K562 (cell line): ENCODE data around the gene ERC2. TPM values are rescaled to one million over a fixed set of nuclear protein-coding genes. Genes with fewer than 3 reads are reported as not detected.

Experiments
- ATAC-seq: fragments of 200-7000 bp; cut with Tn5 transposase; 3 replicates; pipeline ENCODE4 v1.9.1; 2020; ENCODE audit warnings: moderate library complexity
- BruUV-seq: library from RNA; stranded (reverse); fragments of 400-500 nt; replicated peaks from 2 replicates; lab custom pipeline; 2021; lab: Mats Ljungman, UMichigan
- CTCF ChIA-PET: fragments of 300-600 bp; formaldehyde crosslinking; extraction: SDS; loops from one replicate; lab custom pipeline; 2021; ENCODE audit warnings: low intra/inter-chr PET ratio; lab: Yijun Ruan, JAX
- POLR2A ChIA-PET: fragments of 300-600, 350-650 bp; sonication (Branson Sonifier 250); formaldehyde crosslinking; extraction: SDS; loops from one replicate; lab custom pipeline; 2021; ENCODE audit warnings: antibody characterized with exemption, inconsistent platforms; lab: Yijun Ruan, JAX
- DNase-seq, 4 experiments: peaks; one replicate each; pipeline versions ENCODE4 v3.0.0 to v3.0.0-alpha.2; 2011 to 2018; ENCODE audit warnings: low spot score in 3 of 4, mixed read lengths in 3 of 4; ENCODE audit errors: extremely low read depth in 1 of 4
- FAIRE-seq: peaks from 2 replicates; lab custom pipeline; 2011; peaks lifted over from hg19 to GRCh38; lab: Jason Lieb, UNC
- H2AFZ ChIP-seq: 2 replicates; pipeline ENCODE4 v1.6.0; 2011; ENCODE audit warnings: low read depth, low read length, control low read depth, inconsistent platforms
- H3K27ac ChIP-seq: fragments of 200-600 bp; 3 replicates; pipeline ENCODE4 v1.8.0; 2011; ENCODE audit warnings: low read depth, mild to moderate bottlenecking, control low read depth, inconsistent platforms, low read length, moderate library complexity, mixed read lengths; ENCODE audit errors: extremely low read depth
- H3K27me3 ChIP-seq, 2 experiments: fragments of 300-600 bp in 1 of 2; 2 replicates in 1 of 2; 3 replicates in 1 of 2; pipeline versions ENCODE4 v1.6.0 to v1.8.0; 2011; ENCODE audit warnings: inconsistent platforms in 2 of 2, low read length in 2 of 2, mild to moderate bottlenecking in 1 of 2, mixed read lengths in 1 of 2, moderate library complexity in 1 of 2; ENCODE audit not compliant: control insufficient read depth in 2 of 2, insufficient read depth in 2 of 2
- H3K36me3 ChIP-seq: fragments of 300-600 bp; 3 replicates; pipeline ENCODE4 v1.8.0; 2011; ENCODE audit warnings: mild to moderate bottlenecking, low read length, inconsistent platforms; ENCODE audit not compliant: control insufficient read depth, insufficient read depth
- H3K4me1 ChIP-seq, 2 experiments: fragments of 200-600 bp in 1 of 2; replicated peaks in 1 of 2; 2 replicates in 1 of 2; 3 replicates in 1 of 2; pipeline versions ENCODE4 v1.5.1 to v1.8.0; 2011; ENCODE audit warnings: inconsistent platforms in 2 of 2, low read length in 2 of 2, mild to moderate bottlenecking in 1 of 2, mixed read lengths in 1 of 2, moderate library complexity in 1 of 2; ENCODE audit not compliant: control insufficient read depth in 2 of 2, insufficient read depth in 2 of 2
- H3K4me2 ChIP-seq: 2 replicates; pipeline ENCODE4 v1.6.1; 2011; ENCODE audit warnings: low read length, control low read depth, inconsistent platforms, mixed read lengths; ENCODE audit not compliant: insufficient read depth
- H3K4me3 ChIP-seq: fragments of 200-600 bp; sonication (generic), shearing (Covaris generic); 2 replicates; pipeline ENCODE4 v1.5.1; 2016; ENCODE audit warnings: control low read depth, inconsistent platforms
- H3K79me2 ChIP-seq: fragments of 200-600 bp; 3 replicates; pipeline ENCODE4 v1.8.0; 2011; ENCODE audit warnings: low read length, inconsistent platforms; ENCODE audit not compliant: control insufficient read depth, insufficient read depth
- H3K9ac ChIP-seq, 2 experiments: 2 replicates each; pipeline versions ENCODE4 v1.6.0 to v1.6.1; 2011; ENCODE audit warnings: low read depth in 2 of 2, low read length in 2 of 2, control low read depth in 1 of 2, inconsistent platforms in 1 of 2, mild to moderate bottlenecking in 1 of 2, mixed read lengths in 1 of 2; ENCODE audit not compliant: insufficient read depth in 1 of 2
- H3K9me1 ChIP-seq: one replicate; pipeline ENCODE4 v1.6.0; 2011; ENCODE audit warnings: inconsistent platforms, mild to moderate bottlenecking, low read length, moderate library complexity; ENCODE audit not compliant: control insufficient read depth, insufficient read depth
- H3K9me3 ChIP-seq: replicated peaks from 2 replicates; pipeline ENCODE4 v1.5.1; 2011; ENCODE audit warnings: low read depth, low read length, inconsistent platforms; ENCODE audit not compliant: control insufficient read depth, insufficient read depth
- H4K20me1 ChIP-seq: replicated peaks from 2 replicates; pipeline ENCODE4 v1.6.1; 2011; ENCODE audit warnings: low read length, inconsistent platforms, mixed read lengths; ENCODE audit not compliant: control insufficient read depth, insufficient read depth
- CEBPB ChIP-seq: fragments of 450-650 bp; IDR thresholded peaks from 2 replicates; pipeline ENCODE4 v1.6.1; 2016; ENCODE audit warnings: missing genetic modification characterization, missing compliant biosample characterization
- CTCF ChIP-seq, 3 experiments: IDR thresholded peaks in 2 of 3; conservative IDR thresholded peaks in 1 of 3; 2 replicates each; pipeline ENCODE4 v1.5.1; 2011 to 2012; ENCODE audit warnings: low read length in 3 of 3, mild to moderate bottlenecking in 3 of 3, control low read depth in 2 of 3, improper control_type of control experiment in 1 of 3, inconsistent platforms in 1 of 3, low read depth in 1 of 3, mixed read lengths in 1 of 3, moderate library complexity in 1 of 3; ENCODE audit not compliant: insufficient read depth in 2 of 3
- EP300 ChIP-seq: IDR thresholded peaks from 2 replicates; pipeline ENCODE4 v1.6.1; 2012; ENCODE audit warnings: low read length, improper control_type of control experiment
- GABPA ChIP-seq: fragments of 200-800 bp; sonication (Bioruptor generic); conservative IDR thresholded peaks from 2 replicates; pipeline ENCODE4 v1.6.1; 2016; ENCODE audit warnings: low read depth, missing genetic modification characterization, missing compliant biosample characterization
- KDM2B ChIP-seq: fragments of 250-450 bp; sonication (Bioruptor Pico); IDR thresholded peaks from 2 replicates; pipeline ENCODE4 v1.8.0; 2021; ENCODE audit warnings: mild to moderate bottlenecking, moderate library complexity
- MAFF ChIP-seq: IDR thresholded peaks from 2 replicates; pipeline ENCODE4 v1.6.1; 2012; ENCODE audit warnings: low read length, improper control_type of control experiment
- TGIF2 ChIP-seq: sonication (generic); formaldehyde crosslinking; IDR thresholded peaks from 2 replicates; pipeline ENCODE4 v1.8.1; 2022; ENCODE audit warnings: mild to moderate bottlenecking, missing genetic modification reagents, moderate library complexity
- ZNF707 ChIP-seq: fragments of 250-450 bp; sonication (Bioruptor Pico); conservative IDR thresholded peaks from 2 replicates; pipeline ENCODE4 v1.8.0; 2022; ENCODE audit warnings: inconsistent platforms, mild to moderate bottlenecking, moderate library complexity
- whole genome bisulfite sequencing: fragments of 100-300 bp; shearing (Covaris generic); methylation state at CpG from one replicate; pipeline ENCODE4 v1.1.6; 2016; ENCODE audit warnings: low coverage, mixed read lengths; ENCODE audit not compliant: insufficient coverage; ENCODE audit errors: missing lambda C conversion rate; 5-methylcytosine and 5-hydroxymethylcytosine counted together
- in situ Hi-C: fragments of 300-500 bp; cut with MboI; formaldehyde crosslinking; loops from 4 replicates; pipeline ENCODE4 v1.15.0; 2018; ENCODE audit warnings: inconsistent platforms, mixed read lengths
- intact Hi-C: fragments of 100-400 bp; cut with micrococcal nuclease; formaldehyde crosslinking; loops from 2 replicates; pipeline ENCODE4 v1.14.2; 2022
- polyA plus RNA-seq, 8 experiments: library from polyadenylated mRNA; depleted of rRNA in 4 of 8; stranded (reverse) in 5 of 8; unstranded in 3 of 8; fragments of >200 nt; fragmentation: Nextera tagmentation in 2 of 8; fragmentation: Illumina TruSeq in 1 of 8; extraction: Ambion mirVana in 2 of 8; extraction: Trizol in 1 of 8; gene quantifications; 2 replicates each; pipeline versions ENCODE4 v1.2.1 to v1.2.3, GENCODE V29; 2011 to 2014; ENCODE audit warnings: inconsistent platforms in 1 of 8, missing spikeins in 1 of 8
- total RNA-seq, 7 experiments: library from RNA; depleted of rRNA in 6 of 7; stranded (reverse); fragments of >200 nt in 6 of 7; fragmentation: Illumina TruSeq in 2 of 7; extraction: Trizol in 2 of 7; gene quantifications; 2 replicates each; pipeline versions ENCODE4 v1.2.1 to v1.2.3, GENCODE V29; 2011 to 2021; ENCODE audit warnings: low replicate concordance in 1 of 7
- TF ChIP-seq, protein P1 (sequence below), 2 experiments: fragments of 450-650 bp in 1 of 2; IDR thresholded peaks; 2 replicates each; pipeline ENCODE4 v1.6.1; 2011 to 2017; ENCODE audit warnings: low read depth in 2 of 2, antibody characterized with exemption in 1 of 2, borderline replicate concordance in 1 of 2, low read length in 1 of 2, mild to moderate bottlenecking in 1 of 2, mixed read lengths in 1 of 2; ENCODE audit not compliant: control insufficient read depth in 1 of 2

The ERC2 gene
- total and polyA plus RNA-seq, 9 of the 15 experiments (the other 6 are each of a cell fraction or from before 2014, with no cell fraction given): 0.04 to 0.18 (median 0.07) TPM; not detected in 2

DNA sequence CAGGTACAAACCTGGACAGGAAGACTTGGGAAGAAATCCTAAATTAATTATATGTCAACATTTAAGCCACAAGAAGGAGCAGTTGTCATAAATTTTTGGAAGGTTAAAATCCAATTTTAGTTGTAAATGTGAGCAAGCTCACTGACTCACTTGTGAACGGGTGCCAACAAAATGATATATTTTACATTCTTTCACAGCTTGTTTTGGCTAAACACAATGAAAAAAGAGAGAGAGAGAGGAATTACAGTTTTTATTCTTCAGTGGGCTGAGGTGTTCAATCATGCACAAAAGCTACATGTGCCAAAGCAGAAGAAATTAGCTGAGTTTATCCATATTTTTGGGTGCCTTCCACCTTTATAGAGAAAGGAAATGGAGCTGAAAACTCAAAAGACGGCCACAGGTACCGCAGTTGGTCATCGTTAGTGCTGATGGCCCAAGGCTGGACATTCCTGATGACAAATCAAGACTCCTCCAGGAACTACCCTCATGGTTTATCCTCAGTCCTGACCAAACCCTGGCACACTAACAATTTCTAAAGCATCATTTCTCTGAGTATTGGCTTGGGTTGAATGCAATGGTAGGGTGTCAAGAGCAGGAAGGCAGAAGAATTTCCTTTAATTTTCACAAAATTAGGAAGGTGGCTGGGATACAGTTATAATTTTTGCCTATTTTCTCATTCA, 943.6 kb downstream of the ERC2 start:
- no peaks in the 10 kb centered on the region for H3K9me1 ChIP-seq
- CTCF ChIA-PET: no interaction called here
- no peak overlapping the region for H3K4me3 ChIP-seq
- DNase-seq (no peak), FAIRE-seq (no peak), ATAC-seq (no peak)
- H4K20me1 ChIP-seq: no peaks in the 10 kb centered on the region
- no peak overlapping the region for H3K9ac ChIP-seq
- no peaks in the 10 kb centered on the region for H3K4me1 ChIP-seq
- H3K36me3 ChIP-seq: no peaks in the 10 kb centered on the region
- intact Hi-C loops (no loop called here), in situ Hi-C loops (no loop called here)
- 0% methylated on average over 4 of the region's 4 CpGs for WGBS
- no peaks in the 10 kb centered on the region for H3K27me3 ChIP-seq
- no peak for TF ChIP-seq EP300
- TF ChIP-seq, protein P1, sequence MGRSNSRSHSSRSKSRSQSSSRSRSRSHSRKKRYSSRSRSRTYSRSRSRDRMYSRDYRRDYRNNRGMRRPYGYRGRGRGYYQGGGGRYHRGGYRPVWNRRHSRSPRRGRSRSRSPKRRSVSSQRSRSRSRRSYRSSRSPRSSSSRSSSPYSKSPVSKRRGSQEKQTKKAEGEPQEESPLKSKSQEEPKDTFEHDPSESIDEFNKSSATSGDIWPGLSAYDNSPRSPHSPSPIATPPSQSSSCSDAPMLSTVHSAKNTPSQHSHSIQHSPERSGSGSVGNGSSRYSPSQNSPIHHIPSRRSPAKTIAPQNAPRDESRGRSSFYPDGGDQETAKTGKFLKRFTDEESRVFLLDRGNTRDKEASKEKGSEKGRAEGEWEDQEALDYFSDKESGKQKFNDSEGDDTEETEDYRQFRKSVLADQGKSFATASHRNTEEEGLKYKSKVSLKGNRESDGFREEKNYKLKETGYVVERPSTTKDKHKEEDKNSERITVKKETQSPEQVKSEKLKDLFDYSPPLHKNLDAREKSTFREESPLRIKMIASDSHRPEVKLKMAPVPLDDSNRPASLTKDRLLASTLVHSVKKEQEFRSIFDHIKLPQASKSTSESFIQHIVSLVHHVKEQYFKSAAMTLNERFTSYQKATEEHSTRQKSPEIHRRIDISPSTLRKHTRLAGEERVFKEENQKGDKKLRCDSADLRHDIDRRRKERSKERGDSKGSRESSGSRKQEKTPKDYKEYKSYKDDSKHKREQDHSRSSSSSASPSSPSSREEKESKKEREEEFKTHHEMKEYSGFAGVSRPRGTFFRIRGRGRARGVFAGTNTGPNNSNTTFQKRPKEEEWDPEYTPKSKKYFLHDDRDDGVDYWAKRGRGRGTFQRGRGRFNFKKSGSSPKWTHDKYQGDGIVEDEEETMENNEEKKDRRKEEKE (IDR thresholded peaks at IDR 0.05; ENCODE audit: borderline replicate concordance in 1 of 2, control insufficient read depth in 1 of 2, low read depth in 2 of 2, low read length in 1 of 2): no peak
- TF ChIP-seq TGIF2 (CRISPR knock-in tag): no peak
- TF ChIP-seq CEBPB: no peak
- no peak for TF ChIP-seq CTCF (IDR thresholded peaks at IDR 0.05 in 2 of 3, conservative IDR thresholded peaks at IDR 0.05 in 1 of 3; ENCODE audit: insufficient read depth in 2 of 3, low read depth in 1 of 3, low read length in 3 of 3)
- no peak for TF ChIP-seq ZNF707
- TF ChIP-seq KDM2B (CRISPR knock-in tag): no peak
- no peak for TF ChIP-seq GABPA (tag)
- TF ChIP-seq MAFF: no peak
- POLR2A ChIA-PET: no interaction called here
- no peaks in the 10 kb centered on the region for H3K9me3 ChIP-seq
- no peak overlapping the region for H3K27ac ChIP-seq
- no peak overlapping the region for H3K4me2 ChIP-seq
- BruUV-seq: no TSS peak
- H3K79me2 ChIP-seq: no peaks in the 10 kb centered on the region
- H2AFZ ChIP-seq: no peak overlapping the region
